Spleen (tissue), 11 donors: ENCODE data around the gene RHO. TPM values are rescaled to one million over a fixed set of nuclear protein-coding genes. Genes with fewer than 3 reads are reported as not detected.
"Not testable (repeated sequence)": the region's sequence is repeated elsewhere in the genome, so short reads cannot be mapped to it uniquely, and the experiment has no call there.

Experiments
- DNase-seq: peaks from one replicate; pipeline ENCODE4 v3.0.0-alpha.2; 2020
- H3K27ac ChIP-seq, 8 donors: fragments of 200-600 bp; sonication (generic) in 7 of 8; 1 replicate in 4 of 8; 2 replicates in 4 of 8; pipeline versions ENCODE4 v1.5.0 to v1.8.0; 2016 to 2021; ENCODE audit warnings: inconsistent platforms in 4 of 8, mild to moderate bottlenecking in 4 of 8, moderate library complexity in 1 of 8
- H3K27me3 ChIP-seq, 7 donors: fragments of 200-600 bp; sonication (generic) in 6 of 7; replicated peaks in 1 of 7; 1 replicate in 4 of 7; 2 replicates in 3 of 7; pipeline versions ENCODE4 v1.5.0 to v1.8.0; 2016 to 2021; ENCODE audit warnings: inconsistent platforms in 3 of 7, mild to moderate bottlenecking in 1 of 7
- H3K36me3 ChIP-seq, 6 donors: fragments of 200-600 bp; sonication (generic) in 5 of 6; 1 replicate in 4 of 6; 2 replicates in 2 of 6; pipeline versions ENCODE4 v1.5.0 to v1.8.0; 2016 to 2021; ENCODE audit warnings: inconsistent platforms in 2 of 6
- H3K4me1 ChIP-seq, 6 donors: fragments of 200-600 bp; sonication (generic) in 5 of 6; 1 replicate in 3 of 6; 2 replicates in 3 of 6; pipeline versions ENCODE4 v1.5.0 to v1.8.0; 2016 to 2021; ENCODE audit warnings: inconsistent platforms in 3 of 6
- H3K4me3 ChIP-seq, 8 donors: fragments of 200-600 bp; sonication (generic) in 7 of 8; 1 replicate in 4 of 8; 2 replicates in 4 of 8; pipeline versions ENCODE4 v1.5.0 to v1.8.0; 2016 to 2021; ENCODE audit warnings: inconsistent platforms in 4 of 8, mild to moderate bottlenecking in 4 of 8, moderate library complexity in 2 of 8
- H3K9me3 ChIP-seq, 8 donors: fragments of 200-600 bp; sonication (generic) in 7 of 8; 1 replicate in 4 of 8; 2 replicates in 4 of 8; pipeline versions ENCODE4 v1.5.0 to v1.8.0; 2016 to 2021; ENCODE audit warnings: inconsistent platforms in 4 of 8
- CTCF ChIP-seq, 11 experiments: fragments of 200-600 bp in 7 of 11; fragments of 450-650 bp in 4 of 11; sonication (generic) in 4 of 11; IDR thresholded peaks in 8 of 11; conservative IDR thresholded peaks in 3 of 11; 1 replicate in 7 of 11; 2 replicates in 4 of 11; pipeline versions ENCODE4 v1.4.0 to v1.8.0; 2016 to 2021; ENCODE audit warnings: antibody characterized with exemption in 11 of 11, inconsistent platforms in 4 of 11, mild to moderate bottlenecking in 1 of 11
- POLR2A ChIP-seq, 3 donors: fragments of 450-650 bp; IDR thresholded peaks; one replicate each; pipeline ENCODE4 v1.5.1; 2017; ENCODE audit warnings: antibody characterized with exemption in 3 of 3, mild to moderate bottlenecking in 1 of 3
- POLR2AphosphoS5 ChIP-seq, 3 donors: sonication (generic); formaldehyde crosslinking; IDR thresholded peaks; one replicate each; pipeline ENCODE4 v1.5.1; 2017; ENCODE audit warnings: antibody characterized with exemption in 3 of 3
- WGBS, 5 donors: extraction: QIAGEN DNeasy Blood & Tissue Kit in 3 of 5; methylation state at CpG; one replicate each; pipeline versions ENCODE4 v1.1.5 to v1.1.7; 2013 to 2018; 5-methylcytosine and 5-hydroxymethylcytosine counted together
- intact Hi-C: fragments of 100-400 bp; cut with DNase I; formaldehyde crosslinking; loops from one replicate; pipeline ENCODE4 v1.15.0; 2023; ENCODE audit warnings: low total_unique reads
- polyA plus RNA-seq, 3 donors: library from polyadenylated mRNA; stranded (reverse); fragments of 200-250 nt; gene quantifications; one replicate each; pipeline ENCODE4 v1.2.1, GENCODE V29; 2013
- total RNA-seq, 7 donors: library from RNA; depleted of rRNA in 3 of 7; stranded (reverse); fragments of >200 nt in 3 of 7; fragmentation: NEBNext Ultra II Directional in 4 of 7; extraction: Animal tissue kit (Norgen Biotek cat#: 25700) in 4 of 7; gene quantifications; one replicate each; pipeline versions ENCODE4 v1.1.0 to v1.2.1, GENCODE V29; 2016 to 2021
- donor health status: healthy with polysubstance abuse.
- donor health status: DM: no; HTN: no; CAD: no; lungs with moderate emphysema.
- donor health status: DM: no; HTN: no; CAD: no.
- donor health status: Bipolar disorder and iron deficiency.
- donor health status: healthy.
- donor health status: DM: no; HTN: no; CAD: no.
- donor health status: DM: yes; HTN: yes; CAD: no.

The RHO gene
- total and polyA plus RNA-seq, 10 donors = not detected

- Histone ChIP-seq H3K36me3 (peaks cover 0 to 79% (median 2%) of the 10 kb centered on the region in 6 donors), H3K27me3 (no peaks in the 10 kb centered on the region), H3K4me1 (peaks cover 0 to 17% (median 7%) of the 10 kb centered on the region in 6 donors), H3K4me3 (no peak overlapping the region), H3K27ac (peak overlapping the region in 5 of 8 donors; percentile 10 to 48 (median 45)), H3K9me3 (no peaks in the 10 kb centered on the region)
- intact Hi-C loops = no loop called here
- WGBS, 5 donors = 85 to 89% (median 86%) methylated on average over 8 of the region's 8 CpGs
- DNase-seq = peak; percentile 71
- TF ChIP-seq CTCF (IDR thresholded peaks at IDR 0.05 in 8 of 11, conservative IDR thresholded peaks at IDR 0.05 in 3 of 11) (no peak), POLR2A (IDR thresholded peaks at IDR 0.05) (no peak), POLR2AphosphoS5 (IDR thresholded peaks at IDR 0.05) (no peak)
These were observed 14.7 kb upstream of the RHO start for GRCh38 chr3:129513705-129514104.

- Histone ChIP-seq H3K27me3 (no peaks in the 10 kb centered on the region), H3K4me3 (no peak overlapping the region), H3K27ac (peak overlapping the region in 5 of 8 donors; percentile 10 to 48 (median 45)), H3K9me3 (no peaks in the 10 kb centered on the region), H3K4me1 (peaks cover 0 to 17% (median 7%) of the 10 kb centered on the region in 6 donors), H3K36me3 (peaks cover 0 to 79% (median 4%) of the 10 kb centered on the region in 6 donors)
- 78 to 92% (median 83%) methylated on average over 8 to 10 of the region's 10 CpGs for WGBS, 5 donors
- TF ChIP-seq POLR2A (IDR thresholded peaks at IDR 0.05) (no peak), POLR2AphosphoS5 (IDR thresholded peaks at IDR 0.05) (peak; percentile 52 to 76 (median 74)), CTCF (IDR thresholded peaks at IDR 0.05 in 8 of 11, conservative IDR thresholded peaks at IDR 0.05 in 3 of 11) (no peak)
- intact Hi-C loops = no loop called here
- DNase-seq = peak; percentile 81
These were observed 14.3 kb upstream of the RHO start for GRCh38 chr3:129514110-129514509.

GRCh38 chr3:129514563-129514962 lies 13.9 kb upstream of the RHO start:
- Histone ChIP-seq H3K36me3 (peaks cover 0 to 79% (median 5%) of the 10 kb centered on the region in 6 donors), H3K27me3 (no peaks in the 10 kb centered on the region), H3K4me3 (no peak overlapping the region), H3K9me3 (no peaks in the 10 kb centered on the region), H3K4me1 (peaks cover 0 to 17% (median 7%) of the 10 kb centered on the region in 6 donors), H3K27ac (peak overlapping the region in 1 of 8 donors; percentile 46)
- peak; percentile 69 for DNase-seq
- intact Hi-C loops = no loop called here
- 89 to 94% (median 91%) methylated on average over 6 of the region's 6 CpGs for WGBS, 5 donors
- TF ChIP-seq CTCF (IDR thresholded peaks at IDR 0.05 in 8 of 11, conservative IDR thresholded peaks at IDR 0.05 in 3 of 11) (no peak), POLR2AphosphoS5 (IDR thresholded peaks at IDR 0.05) (no peak), POLR2A (IDR thresholded peaks at IDR 0.05) (no peak)

GRCh38 chr3:129515108-129515820 lies 13.2 kb upstream of the RHO start:
- DNase-seq = peak; percentile 51
- peaks cover 0 to 77% (median 6%) of the 10 kb centered on the region in 6 donors for H3K36me3 ChIP-seq
- intact Hi-C loops = not testable (repeated sequence)

GRCh38 chr3:129515821-129516432 lies 12.5 kb upstream of the RHO start:
- H3K27me3 ChIP-seq, H3K27ac ChIP-seq, H3K9me3 ChIP-seq, DNase-seq, H3K4me3 ChIP-seq, intact Hi-C loops: not testable (repeated sequence)
- 91 to 98% (median 95%) methylated on average over 5 to 7 of the region's 7 CpGs for WGBS, 5 donors
- Histone ChIP-seq H3K4me1 (peaks cover 0 to 17% (median 7%) of the 10 kb centered on the region in 6 donors), H3K36me3 (peaks cover 0 to 73% (median 6%) of the 10 kb centered on the region in 6 donors)

More at GRCh38 chr3:129515108-129515820, 13.2 kb upstream of the RHO start:
- peaks cover 0 to 17% (median 7%) of the 10 kb centered on the region in 6 donors for H3K4me1 ChIP-seq
- not testable (repeated sequence) for H3K9me3 ChIP-seq, H3K4me3 ChIP-seq, H3K27ac ChIP-seq, H3K27me3 ChIP-seq
- WGBS, 5 donors = 89 to 94% (median 91%) methylated on average over 12 to 21 of the region's 25 CpGs
